Ascending aorta (tissue), 2 donors: ENCODE results near the gene USP49. TPM values are rescaled to one million over a fixed set of nuclear protein-coding genes. Genes with fewer than 3 reads are reported as not detected.

ENCODE experiments used
- DNase-seq, 2 donors: peaks; one replicate each; pipeline ENCODE4 v3.0.0-alpha.2; 2019; ENCODE audit warnings: low spot score in 2 of 2
- H3K27ac ChIP-seq, 2 donors: fragments of 200-600 bp; sonication (generic); one replicate each; pipeline ENCODE4 v1.5.1; 2016 to 2017; ENCODE audit warnings: mild to moderate bottlenecking in 1 of 2
- H3K27me3 ChIP-seq: fragments of 200-600 bp; sonication (generic); one replicate; pipeline ENCODE4 v1.5.1; 2017
- H3K36me3 ChIP-seq, 2 donors: fragments of 200-600 bp; sonication (generic); one replicate each; pipeline ENCODE4 v1.5.1; 2016
- H3K4me1 ChIP-seq, 2 donors: fragments of 200-600 bp; sonication (generic); one replicate each; pipeline ENCODE4 v1.5.1; 2016 to 2017; ENCODE audit warnings: mild to moderate bottlenecking in 1 of 2
- H3K4me3 ChIP-seq, 2 donors: fragments of 200-600 bp; sonication (generic); one replicate each; pipeline ENCODE4 v1.5.1; 2016 to 2017; ENCODE audit warnings: mild to moderate bottlenecking in 1 of 2
- H3K9me3 ChIP-seq, 2 donors: fragments of 200-600 bp; sonication (generic); one replicate each; pipeline ENCODE4 v1.5.1; 2016
- intact Hi-C: fragments of 100-400 bp; cut with DNase I; formaldehyde crosslinking; loops from one replicate; pipeline ENCODE4 v1.15.1; 2023
- total RNA-seq: library from RNA; depleted of rRNA; stranded (reverse); fragments of >200 nt; gene quantifications from one replicate; pipeline ENCODE4 v1.1.0, GENCODE V29; 2016
- TF ChIP-seq, protein P1 (sequence below), 3 experiments: fragments of 200-600 bp in 2 of 3; fragments of 450-650 bp in 1 of 3; sonication (generic) in 2 of 3; IDR thresholded peaks; one replicate each; pipeline ENCODE4 v1.5.1; 2016 to 2019; ENCODE audit warnings: antibody characterized with exemption in 3 of 3, mild to moderate bottlenecking in 1 of 3, moderate library complexity in 1 of 3

Gene USP49
- total RNA-seq, 1 donor from 2014 or later = 8.7 TPM

DNA sequence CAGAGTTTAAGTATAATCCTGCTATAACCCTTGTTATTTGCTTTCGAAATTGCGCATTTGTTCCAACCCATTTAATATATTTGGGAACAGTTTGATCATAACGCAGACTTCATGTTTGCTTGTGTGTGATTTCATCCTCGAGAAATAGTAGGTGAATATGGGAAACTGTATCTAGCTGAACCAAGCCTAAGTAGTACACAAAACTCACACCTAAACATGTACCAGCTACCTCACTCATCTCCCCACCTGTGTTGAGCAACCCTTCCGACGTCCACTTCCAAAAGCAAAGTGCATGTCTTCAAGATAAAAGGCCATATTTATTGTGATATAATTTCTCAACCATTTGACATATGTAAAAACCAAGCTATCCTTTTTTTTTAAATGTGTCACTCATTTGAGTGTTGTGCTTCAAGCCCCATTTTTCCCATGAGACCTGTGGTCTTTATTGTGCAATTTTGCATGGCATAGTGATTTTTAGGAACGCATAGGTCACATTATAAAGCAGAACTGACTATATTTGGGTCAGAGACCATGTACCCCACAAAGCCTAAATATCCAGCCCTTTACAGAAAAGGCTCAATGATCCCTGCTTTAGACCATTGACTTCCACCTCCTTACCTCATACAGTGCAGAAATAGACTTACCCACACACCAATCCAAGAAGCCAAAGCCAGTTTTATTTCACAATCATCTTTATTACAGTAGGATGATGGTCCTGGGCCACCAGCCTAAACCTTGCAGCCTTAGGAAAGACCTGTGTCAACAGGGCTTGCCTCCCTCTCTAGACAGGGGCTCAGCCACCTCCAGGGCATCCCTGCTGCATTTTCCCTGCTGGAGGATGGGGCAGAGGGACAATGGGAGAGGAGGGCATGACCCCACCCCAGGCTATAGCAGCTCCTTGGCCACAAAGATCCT is 39.4 kb upstream of the USP49 start:
- no peaks in the 10 kb centered on the region for H3K9me3 ChIP-seq
- no peak overlapping the region for H3K4me3 ChIP-seq
- no peak overlapping the region for H3K27ac ChIP-seq
- no peaks in the 10 kb centered on the region for H3K27me3 ChIP-seq
- H3K4me1 ChIP-seq = peaks cover 0 to under 1% of the 10 kb centered on the region in 2 donors
- intact Hi-C loops = no loop called here
- peaks cover 58 to 68% of the 10 kb centered on the region in 2 donors for H3K36me3 ChIP-seq
- DNase-seq = no peak
- TF ChIP-seq, protein P1, sequence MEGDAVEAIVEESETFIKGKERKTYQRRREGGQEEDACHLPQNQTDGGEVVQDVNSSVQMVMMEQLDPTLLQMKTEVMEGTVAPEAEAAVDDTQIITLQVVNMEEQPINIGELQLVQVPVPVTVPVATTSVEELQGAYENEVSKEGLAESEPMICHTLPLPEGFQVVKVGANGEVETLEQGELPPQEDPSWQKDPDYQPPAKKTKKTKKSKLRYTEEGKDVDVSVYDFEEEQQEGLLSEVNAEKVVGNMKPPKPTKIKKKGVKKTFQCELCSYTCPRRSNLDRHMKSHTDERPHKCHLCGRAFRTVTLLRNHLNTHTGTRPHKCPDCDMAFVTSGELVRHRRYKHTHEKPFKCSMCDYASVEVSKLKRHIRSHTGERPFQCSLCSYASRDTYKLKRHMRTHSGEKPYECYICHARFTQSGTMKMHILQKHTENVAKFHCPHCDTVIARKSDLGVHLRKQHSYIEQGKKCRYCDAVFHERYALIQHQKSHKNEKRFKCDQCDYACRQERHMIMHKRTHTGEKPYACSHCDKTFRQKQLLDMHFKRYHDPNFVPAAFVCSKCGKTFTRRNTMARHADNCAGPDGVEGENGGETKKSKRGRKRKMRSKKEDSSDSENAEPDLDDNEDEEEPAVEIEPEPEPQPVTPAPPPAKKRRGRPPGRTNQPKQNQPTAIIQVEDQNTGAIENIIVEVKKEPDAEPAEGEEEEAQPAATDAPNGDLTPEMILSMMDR (IDR thresholded peaks at IDR 0.05) = no peak

DNA sequence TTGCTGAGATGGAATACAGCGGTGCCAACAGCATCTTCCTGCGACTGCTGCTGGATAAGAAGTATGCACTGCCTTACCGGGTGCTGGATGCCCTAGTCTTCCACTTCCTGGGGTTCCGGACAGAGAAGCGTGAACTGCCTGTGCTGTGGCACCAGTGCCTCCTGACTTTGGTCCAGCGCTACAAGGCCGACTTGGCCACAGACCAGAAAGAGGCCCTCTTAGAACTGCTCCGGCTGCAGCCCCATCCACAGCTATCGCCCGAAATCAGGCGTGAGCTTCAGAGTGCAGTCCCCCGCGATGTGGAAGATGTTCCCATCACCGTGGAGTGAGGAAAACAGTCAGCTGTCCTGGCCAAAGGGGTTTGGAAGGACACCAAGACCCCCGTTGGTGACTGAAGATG is 37.2 kb upstream of the USP49 start:
- H3K4me3 ChIP-seq = no peak overlapping the region
- H3K36me3 ChIP-seq = peaks cover 76 to 90% of the 10 kb centered on the region in 2 donors
- no peak for DNase-seq
- no peak overlapping the region for H3K27ac ChIP-seq
- H3K27me3 ChIP-seq = no peaks in the 10 kb centered on the region
- TF ChIP-seq, protein P1 (IDR thresholded peaks at IDR 0.05) = no peak
- H3K9me3 ChIP-seq = no peaks in the 10 kb centered on the region
- intact Hi-C loops = no loop called here
- H3K4me1 ChIP-seq = no peaks in the 10 kb centered on the region

DNA sequence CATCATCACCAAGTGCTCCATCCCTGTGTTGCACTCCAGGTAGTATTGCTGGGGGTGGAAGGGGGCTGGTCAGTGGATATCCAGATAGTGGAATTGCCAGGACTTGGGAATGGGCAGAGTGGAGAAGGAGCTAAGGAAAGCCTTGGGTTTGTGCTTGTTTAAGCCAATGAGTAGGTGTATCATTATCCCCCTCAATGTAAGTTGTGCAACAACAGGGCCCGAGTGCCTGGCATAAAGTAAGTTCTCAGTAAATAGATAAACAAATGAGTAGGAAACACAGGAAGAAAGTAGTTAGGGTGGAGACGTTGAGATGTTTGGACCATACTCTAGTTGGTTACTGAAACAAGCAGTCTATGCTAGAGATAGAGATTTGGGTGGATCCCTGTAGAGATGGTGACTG is 36.6 kb upstream of the USP49 start:
- Histone ChIP-seq H3K36me3 (peaks cover 81 to 91% of the 10 kb centered on the region in 2 donors), H3K9me3 (no peaks in the 10 kb centered on the region), H3K4me1 (no peaks in the 10 kb centered on the region), H3K4me3 (no peak overlapping the region), H3K27me3 (no peaks in the 10 kb centered on the region), H3K27ac (no peak overlapping the region)
- intact Hi-C loops = no loop called here
- DNase-seq = no peak
- TF ChIP-seq, protein P1 (IDR thresholded peaks at IDR 0.05) = no peak

DNA sequence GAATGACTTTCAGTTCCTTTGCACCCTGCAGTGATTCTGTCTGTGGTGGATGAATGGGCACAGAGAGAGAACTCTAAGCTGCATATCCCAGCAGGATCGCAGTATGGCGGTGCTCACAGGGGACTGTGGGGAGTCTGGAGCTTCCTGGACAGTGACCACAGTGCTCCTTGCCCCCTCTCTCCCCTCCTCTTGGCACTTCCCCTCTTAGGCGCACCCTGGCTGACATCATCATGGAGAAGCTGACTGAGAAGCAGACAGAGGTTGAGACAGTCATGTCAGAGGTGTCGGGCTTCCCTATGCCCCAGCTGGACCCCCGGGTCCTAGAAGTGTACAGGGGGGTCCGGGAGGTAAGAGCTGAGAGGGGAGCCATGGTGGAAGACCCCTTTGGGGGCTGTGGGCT is 34.7 kb upstream of the USP49 start:
- Histone ChIP-seq H3K36me3 (peaks cover 67 to 75% of the 10 kb centered on the region in 2 donors), H3K27ac (no peak overlapping the region), H3K4me1 (no peaks in the 10 kb centered on the region), H3K9me3 (no peaks in the 10 kb centered on the region), H3K27me3 (no peaks in the 10 kb centered on the region), H3K4me3 (no peak overlapping the region)
- intact Hi-C loops = loop anchor here (10.0 kb wide), 1 partner anchor 1585 kb away; the partner anchor contains the start of genes LRRC73, POLR1C and YIPF3
- DNase-seq = no peak
- TF ChIP-seq, protein P1 (IDR thresholded peaks at IDR 0.05) = no peak

DNA sequence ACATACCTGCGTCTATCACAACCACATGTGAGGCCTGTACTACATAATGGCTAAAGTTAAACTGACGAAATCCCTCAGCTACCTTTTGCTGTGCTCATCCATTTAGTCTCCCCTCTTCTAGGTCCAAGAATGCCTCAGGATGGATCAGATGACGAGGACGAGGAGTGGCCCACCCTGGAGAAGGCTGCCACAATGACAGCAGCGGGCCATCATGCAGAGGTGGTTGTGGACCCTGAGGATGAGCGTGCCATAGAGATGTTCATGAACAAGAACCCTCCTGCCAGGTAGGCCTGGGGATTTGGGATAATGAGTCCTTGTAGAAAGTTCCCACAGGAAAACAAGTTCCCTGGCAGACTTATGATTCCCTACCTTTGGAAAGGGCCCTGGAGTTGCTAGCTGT is 32.1 kb upstream of the USP49 start:
- Histone ChIP-seq H3K9me3 (no peaks in the 10 kb centered on the region), H3K4me1 (peaks cover 0 to 4% of the 10 kb centered on the region in 2 donors), H3K27me3 (no peaks in the 10 kb centered on the region), H3K27ac (no peak overlapping the region), H3K4me3 (no peak overlapping the region), H3K36me3 (peaks cover 47 to 53% of the 10 kb centered on the region in 2 donors)
- TF ChIP-seq, protein P1 (IDR thresholded peaks at IDR 0.05) = no peak
- intact Hi-C loops = loop anchor here (10.0 kb wide), 1 partner anchor 1588 kb away; the partner anchor contains the start of genes LRRC73, POLR1C and YIPF3
- no peak for DNase-seq
